DMS153 (cell line): ENCODE results near the gene GPR89A.
"Not testable (repeated sequence)": the region's sequence is repeated elsewhere in the genome, so short reads cannot be mapped to it uniquely, and the experiment has no call there.

Experiments
- DNase-seq: peaks from one replicate; lab custom pipeline; 2025; lab: John Stamatoyannopoulos, UW

Gene GPR89A

DNA sequence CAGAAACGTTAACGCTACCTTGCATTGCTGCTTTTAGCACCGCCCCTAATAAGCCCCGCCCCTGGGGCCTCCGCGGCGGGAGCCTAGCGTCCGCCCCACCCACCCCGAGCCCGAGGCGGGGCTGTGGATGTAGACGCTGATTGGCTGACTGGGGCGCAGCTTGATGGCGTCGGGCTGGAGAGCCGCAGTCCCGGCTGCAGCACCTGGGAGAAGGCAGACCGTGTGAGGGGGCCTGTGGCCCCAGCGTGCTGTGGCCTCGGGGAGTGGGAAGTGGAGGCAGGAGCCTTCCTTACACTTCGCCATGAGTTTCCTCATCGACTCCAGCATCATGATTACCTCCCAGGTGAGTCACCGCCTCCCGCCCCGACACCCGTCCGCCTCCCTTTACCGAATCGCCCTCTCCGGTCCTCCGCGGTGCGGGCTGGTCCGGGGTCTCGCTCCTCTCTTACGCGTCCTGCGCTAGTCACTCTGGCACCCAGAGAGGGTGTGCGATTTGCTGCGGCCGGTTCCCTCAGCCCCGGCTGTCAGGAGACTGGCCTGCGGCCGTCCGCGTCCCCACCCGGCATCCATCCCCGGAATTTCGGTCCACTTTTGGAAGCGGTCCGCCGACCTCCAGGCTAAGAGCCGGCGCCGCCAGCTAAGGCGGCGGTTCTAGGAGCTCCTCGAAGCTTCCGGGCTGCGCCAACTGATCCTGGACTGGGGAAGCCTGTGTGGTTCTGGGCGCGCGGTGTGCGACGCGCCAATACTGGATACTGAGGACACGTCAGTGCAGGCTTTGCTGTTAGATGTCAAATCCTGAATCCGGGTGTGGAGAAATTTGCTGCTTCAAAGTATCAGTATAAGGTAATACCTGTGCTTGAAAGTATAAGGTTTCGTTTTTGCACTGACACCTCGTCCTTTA lies at the start of gene GPR89A:
GPR89A (plus strand) TSS at position 156 of the 901 bp plus-strand sequence; CDS start at position 302, 146 bp downstream.
- peak; percentile 88 for DNase-seq

DNA sequence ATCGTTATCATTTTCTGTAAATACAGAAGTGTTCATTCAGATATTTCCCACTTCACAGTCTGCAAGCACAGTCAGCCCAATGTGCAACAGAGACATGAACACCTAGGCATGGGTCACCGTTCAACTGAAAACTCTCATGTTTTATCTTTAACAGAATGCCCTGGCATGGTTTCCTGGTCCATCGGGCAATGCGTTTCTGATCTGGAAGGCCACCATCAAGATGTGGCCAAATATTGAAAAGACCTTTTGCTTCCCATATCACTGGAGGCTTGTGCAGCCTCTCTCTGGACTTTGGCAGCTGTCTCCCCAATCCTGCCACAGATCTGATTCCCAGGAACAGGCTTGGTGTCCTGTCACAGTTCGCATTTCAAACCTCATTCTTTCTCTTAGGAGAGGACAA lies 21.0 kb upstream of the GPR89A start:
- DNase-seq = not testable (repeated sequence)

DNA sequence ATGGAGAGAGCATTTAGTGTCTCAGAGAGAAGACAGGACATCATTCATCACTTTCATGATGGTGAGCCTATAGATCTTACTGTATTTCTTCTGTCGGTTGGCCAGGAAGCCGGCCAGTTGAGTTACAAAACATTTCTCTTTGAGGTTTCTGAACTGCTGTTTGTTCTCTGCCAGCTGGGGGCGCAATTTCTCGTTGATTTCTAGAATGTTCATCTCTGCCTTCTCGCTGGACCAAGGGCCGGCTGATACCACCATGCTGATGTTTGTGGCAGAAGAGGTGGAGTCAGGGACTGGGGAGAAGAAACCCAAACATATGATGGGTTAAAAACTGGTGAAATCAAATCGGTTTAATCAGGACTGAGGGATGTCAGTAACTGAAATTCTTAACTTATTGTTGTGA lies 17.0 kb upstream of the GPR89A start:
- not testable (repeated sequence) for DNase-seq

DNA sequence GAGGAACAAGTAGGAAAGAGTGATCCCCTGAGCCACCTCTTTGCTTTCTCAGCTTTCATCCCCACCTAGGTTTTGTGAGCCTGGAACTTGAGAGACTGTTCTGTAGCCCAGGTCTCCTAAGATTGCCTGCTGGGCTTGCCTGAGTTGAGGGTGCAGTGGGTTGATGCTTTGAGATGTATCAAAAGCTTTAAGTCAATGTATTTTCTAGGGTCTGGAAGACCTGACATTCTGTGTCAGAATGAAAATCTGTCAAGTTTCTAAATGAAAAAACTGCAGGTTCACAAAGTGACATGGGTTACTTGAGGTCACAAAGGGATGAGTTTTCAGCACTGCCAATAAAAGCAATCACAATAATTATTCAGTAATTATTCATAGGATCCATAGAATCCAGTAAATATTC lies 15.4 kb upstream of the GPR89A start:
- not testable (repeated sequence) for DNase-seq

DNA sequence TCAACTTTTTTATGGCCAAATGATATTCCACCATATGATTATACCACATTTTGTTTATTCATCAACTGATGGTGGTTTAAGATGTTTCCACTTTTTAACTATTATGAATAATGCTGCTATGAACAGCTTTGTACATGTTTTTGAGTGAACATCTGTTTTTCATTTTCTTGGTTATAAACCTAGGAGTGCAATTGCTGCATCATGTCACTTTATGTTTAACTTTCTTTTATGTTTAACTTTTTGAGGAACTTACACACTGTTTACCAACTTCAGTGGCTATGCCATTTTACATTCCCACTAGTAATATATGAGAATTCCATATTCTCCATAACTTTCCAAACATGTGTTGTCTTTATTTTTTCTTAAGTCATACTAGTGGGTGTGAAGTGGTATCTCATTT lies 12.4 kb upstream of the GPR89A start:
- DNase-seq = not testable (repeated sequence)

DNA sequence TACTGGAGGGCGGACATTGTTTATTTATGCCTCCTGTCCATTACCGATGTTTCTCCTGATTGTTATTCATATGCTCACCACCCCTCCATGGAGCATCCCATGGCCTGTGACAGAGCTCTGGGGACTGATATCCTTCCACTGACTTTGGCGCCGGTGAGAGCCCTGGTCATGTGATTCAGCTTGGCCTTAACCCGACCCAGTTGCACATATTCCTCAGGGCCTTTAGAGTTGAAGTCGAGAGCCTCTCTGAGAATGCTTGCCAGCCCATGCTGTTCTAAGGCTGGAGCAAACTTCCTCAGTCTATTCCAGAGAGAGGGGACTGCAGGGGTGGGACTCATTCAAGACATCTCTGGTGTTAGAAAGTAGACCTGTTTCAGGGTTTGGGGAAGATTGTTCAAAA lies 11.6 kb upstream of the GPR89A start:
- not testable (repeated sequence) for DNase-seq

DNA sequence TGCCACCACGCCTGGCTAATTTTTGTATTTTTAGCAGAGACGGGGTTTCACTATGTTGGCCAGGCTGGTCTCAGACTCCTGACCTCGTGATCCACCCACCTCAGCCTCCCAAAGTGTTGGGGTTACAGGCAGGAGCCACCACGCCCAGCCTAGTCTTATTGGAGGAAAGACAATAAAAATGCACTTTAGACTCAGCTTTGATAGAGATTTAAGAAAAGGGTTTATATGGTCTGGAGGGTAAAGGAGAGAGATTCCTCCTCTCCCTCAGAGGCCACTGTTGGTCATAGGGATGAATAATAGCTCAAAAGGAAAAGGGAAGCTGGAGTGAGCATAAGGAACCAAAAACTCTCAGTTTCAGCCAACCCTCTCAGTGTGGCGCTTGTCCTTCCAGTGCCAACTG lies 8.4 kb upstream of the GPR89A start:
- DNase-seq = not testable (repeated sequence)

DNA sequence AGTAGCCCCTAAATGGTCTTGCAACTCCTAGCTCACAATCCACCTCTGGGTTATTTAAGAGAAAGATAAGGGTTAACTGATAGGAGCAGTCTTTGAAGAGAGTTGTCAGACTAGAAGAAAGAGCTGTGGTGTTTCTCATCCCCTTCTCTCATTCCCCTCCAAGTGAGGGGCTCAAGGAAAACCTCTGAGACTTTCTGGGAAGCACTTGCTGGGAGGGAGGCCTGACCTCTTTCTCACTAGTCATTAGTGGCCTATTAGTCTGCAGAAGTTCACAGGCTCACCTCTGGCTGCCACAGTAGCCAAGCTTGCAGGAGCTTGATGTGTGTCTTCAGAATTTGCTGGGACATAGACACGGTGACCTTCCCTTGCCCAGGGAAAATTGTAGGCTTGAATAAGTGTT lies 6.2 kb upstream of the GPR89A start:
- DNase-seq = no peak

DNA sequence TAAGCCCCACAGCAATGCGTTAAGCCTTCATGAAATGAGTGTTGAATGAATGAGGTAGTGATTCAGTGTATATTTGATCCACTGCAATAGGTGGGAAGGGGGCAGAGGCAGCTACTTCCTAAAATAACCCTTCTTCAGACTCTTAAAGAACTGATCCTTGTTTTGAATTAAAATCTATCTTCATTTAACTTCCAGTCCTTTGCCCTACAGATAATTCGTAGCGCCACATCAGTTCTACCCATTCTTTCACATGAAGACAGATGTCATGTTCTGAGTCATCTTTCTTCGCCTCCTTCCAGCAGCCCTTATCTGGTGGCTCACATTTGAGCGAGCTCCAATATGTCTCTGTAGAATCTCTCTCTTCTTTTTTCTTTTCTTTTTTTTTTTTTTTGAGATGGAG lies 948 bp upstream of the GPR89A start:
- not testable (repeated sequence) for DNase-seq

DNA sequence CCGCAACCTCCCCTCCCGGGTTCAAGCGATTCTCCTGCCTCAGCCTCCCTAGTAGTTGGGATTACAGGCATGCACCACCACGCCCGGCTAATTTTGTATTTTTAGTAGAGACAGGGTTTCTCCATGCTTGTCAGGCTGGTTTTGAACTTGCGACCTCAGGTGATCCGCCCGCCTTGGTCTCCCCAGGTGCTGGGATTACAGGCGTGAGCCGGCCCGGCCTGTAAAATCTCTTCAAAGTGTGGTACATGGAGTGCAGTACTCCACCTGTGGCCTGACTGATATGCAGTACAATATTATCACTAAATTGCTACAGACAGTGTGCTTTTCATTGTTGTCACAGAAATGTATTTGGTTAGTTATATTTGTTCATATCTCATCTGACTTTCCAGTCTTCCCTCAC lies 499 bp upstream of the GPR89A start:
- DNase-seq = not testable (repeated sequence)

DNA sequence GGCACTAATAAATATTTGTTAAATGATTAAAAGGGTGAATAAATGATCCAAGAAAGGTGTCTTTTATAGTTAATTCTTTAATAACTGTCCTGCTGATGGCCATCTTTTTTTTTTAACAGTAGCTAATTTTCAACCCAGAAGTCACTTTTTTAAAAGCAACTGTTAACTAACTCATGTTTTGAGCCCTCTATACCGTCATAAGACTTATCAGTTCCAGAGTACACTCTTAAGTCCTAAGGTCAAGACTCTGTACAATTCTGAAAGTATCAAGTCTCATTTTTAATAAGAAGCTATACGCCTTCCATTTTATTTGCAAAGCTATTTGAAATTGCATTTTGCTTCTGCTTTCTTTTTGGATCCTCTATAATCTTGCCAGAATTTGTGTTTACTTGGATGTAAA lies 3.0 kb downstream of the GPR89A start:
- DNase-seq = not testable (repeated sequence)

DNA sequence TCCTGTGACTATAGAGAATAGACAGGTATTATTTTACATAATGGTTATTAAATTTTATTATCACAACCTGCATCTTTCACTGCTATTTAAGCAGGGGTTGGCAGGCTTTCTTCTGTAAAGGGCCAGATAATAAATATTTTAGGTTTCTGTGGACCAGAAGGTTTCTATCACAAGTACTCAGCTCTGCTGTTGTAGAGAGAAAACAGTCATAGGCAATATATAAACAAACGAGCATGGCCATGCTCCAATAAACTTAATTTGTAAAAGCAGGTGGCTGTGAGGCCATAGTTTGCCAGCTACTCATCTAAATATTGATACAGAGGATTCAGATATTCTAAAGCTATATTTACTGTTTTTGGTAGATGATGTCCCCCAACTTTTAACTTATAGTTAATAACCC lies 12.3 kb downstream of the GPR89A start:
- not testable (repeated sequence) for DNase-seq

DNA sequence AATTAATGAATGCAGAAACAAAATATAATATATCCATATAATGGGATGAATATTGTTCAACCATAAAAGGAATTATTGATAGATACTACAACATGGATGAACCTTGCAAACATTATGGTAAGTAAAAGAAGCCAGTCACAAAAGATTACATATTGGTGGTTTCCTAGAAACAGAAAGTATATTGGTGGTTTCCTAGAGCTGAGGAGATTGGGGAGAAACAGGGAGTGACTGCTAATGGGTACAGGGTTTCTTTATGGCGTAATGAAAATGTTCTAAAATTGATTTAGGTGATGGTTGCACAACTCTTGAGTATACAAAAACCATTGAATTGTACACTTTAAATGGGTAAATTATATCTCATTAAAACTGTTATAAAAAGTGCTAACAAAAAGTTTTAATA lies 14.4 kb downstream of the GPR89A start:
- not testable (repeated sequence) for DNase-seq

DNA sequence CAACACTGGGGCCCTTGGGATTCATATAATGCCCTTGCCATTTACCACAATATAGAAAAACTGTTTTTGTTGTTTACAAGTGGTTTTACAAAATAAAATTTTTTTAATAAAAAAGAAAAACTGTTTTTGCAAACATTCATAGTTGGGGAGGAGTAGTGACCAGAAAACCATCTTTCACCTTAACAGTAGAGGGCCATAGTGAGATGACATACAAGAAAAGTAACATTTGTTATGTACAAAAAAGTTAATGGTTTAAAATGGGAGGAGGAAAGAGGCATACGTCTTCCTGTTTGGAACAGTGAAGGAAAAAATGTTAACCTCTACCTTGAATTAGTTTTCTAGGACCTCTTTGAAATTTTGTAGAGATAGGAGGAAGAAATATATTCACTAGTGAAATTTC lies 28.4 kb downstream of the GPR89A start:
- not testable (repeated sequence) for DNase-seq

DNA sequence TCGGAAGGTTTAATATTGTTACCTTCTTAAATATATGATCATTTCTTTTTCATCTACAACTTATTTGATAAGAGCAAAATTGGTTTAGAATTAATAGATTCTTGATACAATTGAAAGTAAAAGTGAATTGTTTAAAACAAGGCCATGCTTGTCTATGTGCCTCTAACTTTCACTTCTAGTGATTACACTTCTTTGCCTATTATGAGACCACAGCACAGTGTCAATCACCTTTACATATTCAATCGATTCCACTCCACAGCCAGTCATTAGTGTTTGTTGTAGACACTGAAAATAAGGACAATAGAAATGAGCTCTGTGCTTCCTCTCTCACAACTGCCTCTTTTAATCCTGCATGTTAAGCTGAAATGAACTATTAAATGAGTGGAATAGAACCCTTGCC lies 34.1 kb downstream of the GPR89A start:
- DNase-seq = not testable (repeated sequence)

DNA sequence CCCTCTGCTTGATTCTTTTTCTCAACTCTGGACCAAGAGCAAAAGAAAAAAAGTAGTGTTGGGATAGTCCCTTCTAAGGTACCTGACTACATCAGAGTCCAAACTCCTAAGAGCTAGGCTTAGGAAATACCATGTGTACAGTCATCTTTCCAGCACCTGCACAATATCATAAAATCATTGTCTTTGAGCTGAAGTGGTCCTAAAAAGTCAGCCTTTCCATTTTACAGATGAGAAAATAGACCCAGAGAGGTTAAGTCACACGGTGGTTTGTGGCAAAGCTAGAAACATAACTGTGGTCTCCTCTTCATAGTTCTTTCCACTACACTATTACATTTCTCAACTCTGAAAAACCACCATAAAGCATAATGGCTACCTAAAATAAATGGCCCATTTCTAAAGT lies 36.2 kb downstream of the GPR89A start:
- not testable (repeated sequence) for DNase-seq

DNA sequence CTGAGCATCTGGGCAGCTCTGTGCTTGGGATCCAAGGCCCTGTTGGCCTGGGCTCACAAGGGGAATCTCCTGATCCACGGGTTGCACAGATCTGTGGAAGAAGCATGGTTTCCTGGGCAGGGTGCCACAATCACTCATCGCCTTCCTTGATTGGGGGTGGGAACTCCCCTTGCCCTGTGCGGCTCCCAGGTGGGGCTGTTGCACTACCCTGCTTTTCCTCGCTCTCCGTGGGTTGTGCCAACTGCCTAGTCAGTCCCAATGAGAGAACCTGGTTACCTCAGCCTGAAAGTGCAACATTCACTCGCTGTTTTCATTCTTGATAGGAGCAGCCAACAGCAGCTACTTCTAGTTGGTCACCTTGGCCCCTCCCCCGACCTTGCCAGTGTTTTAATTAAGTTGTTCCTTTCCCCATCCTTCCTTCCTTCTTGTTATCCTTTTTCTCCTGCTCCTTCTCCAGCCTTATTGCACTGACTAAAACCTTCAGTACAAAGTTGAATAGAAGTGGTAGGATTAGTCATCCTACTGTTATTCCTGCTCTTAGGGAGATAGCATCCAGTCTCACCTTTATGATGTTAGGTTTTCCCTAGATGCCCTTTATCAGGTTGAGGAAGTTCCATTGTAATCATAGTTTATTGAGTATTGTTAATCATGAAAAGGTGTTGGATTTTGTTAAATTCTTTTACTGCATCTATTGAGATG lies 48.6 kb downstream of the GPR89A start:
- not testable (repeated sequence) for DNase-seq

DNA sequence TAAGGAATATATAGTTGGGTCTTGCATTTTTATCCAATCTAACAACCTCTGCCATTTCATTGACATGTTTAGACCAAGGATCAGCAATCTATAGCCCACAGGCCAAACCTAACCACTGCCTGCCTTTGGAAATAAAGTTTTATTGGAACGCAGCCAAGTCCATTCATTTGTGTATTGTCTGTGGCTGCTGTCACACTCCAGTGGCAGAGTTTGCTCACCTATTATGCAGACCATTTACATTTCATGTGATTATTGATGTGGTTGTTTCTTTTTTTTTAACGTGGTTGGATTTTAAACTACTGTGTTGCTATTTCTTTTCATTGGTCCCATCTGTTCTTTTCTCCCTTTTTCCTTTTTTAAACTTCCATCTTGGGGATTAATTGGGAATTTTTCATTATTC lies 54.7 kb downstream of the GPR89A start:
- DNase-seq = peak; percentile 24

DNA sequence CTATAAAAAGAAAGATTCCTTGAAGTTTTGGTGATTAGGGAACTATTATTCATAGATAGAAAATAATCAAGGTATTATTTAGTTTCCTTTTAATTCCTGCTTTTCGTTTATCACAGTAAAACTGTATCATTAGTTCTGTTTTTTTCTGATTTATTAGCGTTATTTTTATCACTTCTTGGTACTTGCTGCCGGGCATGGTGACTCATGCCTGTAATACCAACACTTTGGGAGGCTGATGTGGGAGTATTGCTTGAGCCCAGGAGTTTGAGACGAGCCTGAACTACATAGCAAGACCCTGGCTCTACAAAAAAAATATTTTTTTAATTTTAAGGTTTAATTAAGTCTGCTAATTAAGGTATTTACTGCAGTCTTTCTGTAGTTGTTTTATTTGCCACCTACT lies 57.2 kb downstream of the GPR89A start:
- not testable (repeated sequence) for DNase-seq

DNA sequence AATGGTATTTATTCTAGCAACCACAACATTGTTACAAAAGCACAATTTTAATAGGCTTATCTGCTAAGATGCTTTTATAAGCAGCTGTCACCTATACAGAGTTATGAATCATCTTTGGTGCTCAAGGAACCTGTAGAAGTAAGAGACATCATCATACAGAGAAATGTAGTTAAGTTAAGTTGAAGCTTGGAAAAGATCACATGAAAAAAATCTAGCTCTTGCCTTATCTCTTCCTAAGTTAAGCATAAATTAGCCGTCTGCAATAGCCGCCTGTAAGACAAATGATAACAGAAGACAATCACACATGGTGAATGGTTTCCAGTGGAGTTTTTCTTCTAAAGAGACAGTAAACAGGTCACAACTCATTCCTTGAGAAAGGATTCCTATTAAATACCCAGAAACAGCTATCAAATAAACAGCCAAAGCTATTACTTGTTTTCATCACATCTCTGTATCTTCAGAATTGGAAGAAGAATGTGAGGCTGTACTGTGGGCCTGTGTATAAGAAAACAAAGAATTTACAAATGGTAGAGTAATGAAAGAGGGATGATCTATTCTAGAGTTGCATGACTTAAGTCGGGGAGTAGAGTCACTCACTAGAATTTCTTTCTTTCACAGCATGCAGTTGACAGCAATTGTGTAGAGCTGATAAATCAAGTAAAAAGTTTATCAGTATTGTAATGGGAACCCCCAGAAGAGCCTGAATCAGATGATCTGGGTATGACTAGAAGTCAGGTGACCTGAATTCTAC lies 63.4 kb downstream of the GPR89A start:
- DNase-seq = not testable (repeated sequence)

DNA sequence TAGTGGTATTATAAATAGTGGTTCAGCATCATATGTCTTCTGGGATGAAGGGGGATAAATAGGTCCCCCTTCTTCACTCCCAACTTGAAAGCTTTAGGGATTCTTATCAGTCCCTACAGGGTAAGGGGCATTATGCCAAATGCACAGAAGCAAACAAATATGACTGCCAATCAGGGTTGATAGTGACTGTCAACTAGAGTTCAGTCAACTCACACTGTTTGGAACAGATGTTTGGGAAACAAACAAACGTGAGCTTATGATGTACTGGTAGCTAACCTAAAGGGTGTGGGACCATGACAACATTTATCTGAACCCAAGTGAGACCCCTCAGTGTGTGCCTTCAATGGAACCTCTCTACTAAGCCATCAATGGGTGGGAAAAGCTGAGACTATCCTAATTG lies 65.4 kb downstream of the GPR89A start:
- not testable (repeated sequence) for DNase-seq

DNA sequence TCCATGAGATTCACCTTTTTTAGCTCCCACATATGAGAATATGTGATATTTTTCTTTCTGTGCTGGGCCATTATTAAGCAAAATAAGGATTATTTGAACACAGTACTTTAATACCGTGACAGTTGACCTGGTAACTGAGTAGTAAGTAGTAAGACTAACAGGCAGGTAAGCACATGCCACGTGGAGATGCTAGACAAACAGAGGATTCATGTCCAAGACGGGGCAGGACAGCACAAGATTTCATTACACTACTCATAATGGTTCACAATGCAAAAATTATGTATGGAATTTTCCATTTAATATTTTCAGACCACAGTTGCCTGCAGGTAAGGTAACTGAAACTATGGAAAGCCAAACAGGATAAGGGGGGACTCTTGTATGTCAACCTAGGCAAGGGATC lies 77.1 kb downstream of the GPR89A start:
- DNase-seq = not testable (repeated sequence)
